Adrenal gland (tissue), 5 donors: ENCODE measurements around the gene PPP4R3C.

Experiments used
- CTCF ChIP-seq, 6 experiments: fragments of 450-650 bp in 4 of 6; fragments of 200-600 bp in 2 of 6; sonication (generic) in 1 of 6; IDR thresholded peaks; 1 replicate in 5 of 6; 2 replicates in 1 of 6; pipeline versions ENCODE4 v1.5.1 to v1.8.0; 2016 to 2021; ENCODE audit warnings: antibody characterized with exemption in 6 of 6, mild to moderate bottlenecking in 2 of 6, moderate library complexity in 1 of 6
- POLR2A ChIP-seq, 2 donors: fragments of 450-650 bp; IDR thresholded peaks; one replicate each; pipeline ENCODE4 v1.6.1; 2017; ENCODE audit warnings: antibody characterized with exemption in 2 of 2, mild to moderate bottlenecking in 2 of 2, moderate library complexity in 1 of 2
- donor health status: DM: no; HTN: no; CAD: no.

- no peak for TF ChIP-seq CTCF (IDR thresholded peaks at IDR 0.05)
- TF ChIP-seq POLR2A (IDR thresholded peaks at IDR 0.05) = no peak
Measured at GRCh38 chrX:27435031-27435430, 28.1 kb downstream of the PPP4R3C start.
